ENCODE results near the gene DCAF4. TPM values are rescaled to one million over a fixed set of nuclear protein-coding genes. Genes with fewer than 3 reads are reported as not detected.

The DCAF4 gene
- total RNA-seq, 1 donor = 21.0 TPM

- DNase-seq (ENCODE audit: insufficient read length, low spot score, missing footprints) = peak; percentile 87
- TF ChIP-seq, protein P1, sequence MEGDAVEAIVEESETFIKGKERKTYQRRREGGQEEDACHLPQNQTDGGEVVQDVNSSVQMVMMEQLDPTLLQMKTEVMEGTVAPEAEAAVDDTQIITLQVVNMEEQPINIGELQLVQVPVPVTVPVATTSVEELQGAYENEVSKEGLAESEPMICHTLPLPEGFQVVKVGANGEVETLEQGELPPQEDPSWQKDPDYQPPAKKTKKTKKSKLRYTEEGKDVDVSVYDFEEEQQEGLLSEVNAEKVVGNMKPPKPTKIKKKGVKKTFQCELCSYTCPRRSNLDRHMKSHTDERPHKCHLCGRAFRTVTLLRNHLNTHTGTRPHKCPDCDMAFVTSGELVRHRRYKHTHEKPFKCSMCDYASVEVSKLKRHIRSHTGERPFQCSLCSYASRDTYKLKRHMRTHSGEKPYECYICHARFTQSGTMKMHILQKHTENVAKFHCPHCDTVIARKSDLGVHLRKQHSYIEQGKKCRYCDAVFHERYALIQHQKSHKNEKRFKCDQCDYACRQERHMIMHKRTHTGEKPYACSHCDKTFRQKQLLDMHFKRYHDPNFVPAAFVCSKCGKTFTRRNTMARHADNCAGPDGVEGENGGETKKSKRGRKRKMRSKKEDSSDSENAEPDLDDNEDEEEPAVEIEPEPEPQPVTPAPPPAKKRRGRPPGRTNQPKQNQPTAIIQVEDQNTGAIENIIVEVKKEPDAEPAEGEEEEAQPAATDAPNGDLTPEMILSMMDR (IDR thresholded peaks at IDR 0.05; ENCODE audit: extremely low read depth, low read depth, low read length) = no peak
- peak overlapping the region; percentile 49 for H3K27ac ChIP-seq (ENCODE audit: low read depth, low read length)
- H3K4me3 ChIP-seq (ENCODE audit: insufficient read depth, low read length) = peak overlapping the region; percentile 83
- peak overlapping the region; percentile 96 for H3K4me2 ChIP-seq (ENCODE audit: insufficient read depth, low read length)
- H4K20me1 ChIP-seq (ENCODE audit: insufficient read depth, low read length) = no peaks in the 10 kb centered on the region
- peak overlapping the region; percentile 93 for H2AFZ ChIP-seq (ENCODE audit: low read length)
- H3K27me3 ChIP-seq (ENCODE audit: insufficient read depth, low read length) = no peaks in the 10 kb centered on the region
- no peaks in the 10 kb centered on the region for H3K9me3 ChIP-seq (ENCODE audit: low read depth, low read length)
- no peaks in the 10 kb centered on the region for H3K36me3 ChIP-seq (ENCODE audit: insufficient read depth, low read length)
- H3K79me2 ChIP-seq (ENCODE audit: insufficient read depth, low read length) = peaks cover 26% of the 10 kb centered on the region
- no peaks in the 10 kb centered on the region for H3K4me1 ChIP-seq (ENCODE audit: insufficient read depth, low read length)
These were observed 411 bp upstream of the DCAF4 start for GRCh38 chr14:72925815-72926291.

- Histone ChIP-seq H3K4me1 (ENCODE audit: insufficient read depth, low read length) (no peaks in the 10 kb centered on the region), H2AFZ (ENCODE audit: low read length) (peak overlapping the region; percentile 65), H3K36me3 (ENCODE audit: insufficient read depth, low read length) (no peaks in the 10 kb centered on the region), H3K4me2 (ENCODE audit: insufficient read depth, low read length) (peak overlapping the region; percentile 48), H3K79me2 (ENCODE audit: insufficient read depth, low read length) (peaks cover 50% of the 10 kb centered on the region), H3K9me3 (ENCODE audit: low read depth, low read length) (no peaks in the 10 kb centered on the region), H3K27me3 (ENCODE audit: insufficient read depth, low read length) (no peaks in the 10 kb centered on the region), H3K4me3 (ENCODE audit: insufficient read depth, low read length) (peak overlapping the region; percentile 35), H3K27ac (ENCODE audit: low read depth, low read length) (no peak overlapping the region), H4K20me1 (ENCODE audit: insufficient read depth, low read length) (no peaks in the 10 kb centered on the region)
- TF ChIP-seq, protein P1 (IDR thresholded peaks at IDR 0.05; ENCODE audit: extremely low read depth, low read depth, low read length) = no peak
- DNase-seq (ENCODE audit: insufficient read length, low spot score, missing footprints) = peak; percentile 81
These were observed 2.6 kb downstream of the DCAF4 start for GRCh38 chr14:72928872-72929271.

- H4K20me1 ChIP-seq (ENCODE audit: insufficient read depth, low read length) = no peaks in the 10 kb centered on the region
- no peak for DNase-seq (ENCODE audit: insufficient read length, low spot score, missing footprints)
- TF ChIP-seq, protein P1 (IDR thresholded peaks at IDR 0.05; ENCODE audit: extremely low read depth, low read depth, low read length) = no peak
- peak overlapping the region; percentile 48 for H3K4me2 ChIP-seq (ENCODE audit: insufficient read depth, low read length)
- peak overlapping the region; percentile 35 for H3K4me3 ChIP-seq (ENCODE audit: insufficient read depth, low read length)
- no peaks in the 10 kb centered on the region for H3K9me3 ChIP-seq (ENCODE audit: low read depth, low read length)
- no peaks in the 10 kb centered on the region for H3K36me3 ChIP-seq (ENCODE audit: insufficient read depth, low read length)
- H3K4me1 ChIP-seq (ENCODE audit: insufficient read depth, low read length) = no peaks in the 10 kb centered on the region
- H3K27me3 ChIP-seq (ENCODE audit: insufficient read depth, low read length) = no peaks in the 10 kb centered on the region
- H3K79me2 ChIP-seq (ENCODE audit: insufficient read depth, low read length) = peaks cover 52% of the 10 kb centered on the region
- peak overlapping the region; percentile 65 for H2AFZ ChIP-seq (ENCODE audit: low read length)
- no peak overlapping the region for H3K27ac ChIP-seq (ENCODE audit: low read depth, low read length)
These were observed 3.2 kb downstream of the DCAF4 start for GRCh38 chr14:72929316-72930080.

- peaks cover 62% of the 10 kb centered on the region for H3K79me2 ChIP-seq (ENCODE audit: insufficient read depth, low read length)
These were observed 6.6 kb downstream of the DCAF4 start for GRCh38 chr14:72932893-72933292.

More at GRCh38 chr14:72932893-72933292, 6.6 kb downstream of the DCAF4 start:
- TF ChIP-seq, protein P1 (IDR thresholded peaks at IDR 0.05; ENCODE audit: extremely low read depth, low read depth, low read length) = no peak
- DNase-seq (ENCODE audit: insufficient read length, low spot score, missing footprints) = no peak
- Histone ChIP-seq H3K9me3 (ENCODE audit: low read depth, low read length) (no peaks in the 10 kb centered on the region), H3K36me3 (ENCODE audit: insufficient read depth, low read length) (peaks cover 2% of the 10 kb centered on the region), H3K4me2 (ENCODE audit: insufficient read depth, low read length) (no peak overlapping the region), H3K27ac (ENCODE audit: low read depth, low read length) (no peak overlapping the region), H3K27me3 (ENCODE audit: insufficient read depth, low read length) (no peaks in the 10 kb centered on the region), H2AFZ (ENCODE audit: low read length) (no peak overlapping the region), H3K4me3 (ENCODE audit: insufficient read depth, low read length) (no peak overlapping the region), H3K4me1 (ENCODE audit: insufficient read depth, low read length) (no peaks in the 10 kb centered on the region), H4K20me1 (ENCODE audit: insufficient read depth, low read length) (no peaks in the 10 kb centered on the region)

Measured in osteoblast (primary cell).